Dermis blood vessel endothelial cell (primary cell): ENCODE measurements around the gene CASP12. TPM values are rescaled to one million over a fixed set of nuclear protein-coding genes. Genes with fewer than 3 reads are reported as not detected.

Source experiments
- DNase-seq: peaks from one replicate; pipeline ENCODE4 v3.0.0; 2010
- total RNA-seq: library from RNA; depleted of rRNA; stranded (reverse); fragments of >200 nt; gene quantifications from 2 replicates; pipeline ENCODE4 v1.2.3, GENCODE V29; 2014

CASP12 gene
- total RNA-seq, 1 donor from 2014 or later, result 11.1 TPM

GRCh38 chr11:104891135-104891534 is 7.1 kb downstream of the CASP12 start:
- peak; percentile 71 for DNase-seq

GRCh38 chr11:104883342-104883741 is 14.9 kb downstream of the CASP12 start:
- no peak for DNase-seq

- no peak for DNase-seq
Observed at GRCh38 chr11:104881117-104881794, 17.0 kb downstream of the CASP12 start.

GRCh38 chr11:104879514-104880190 is 18.6 kb downstream of the CASP12 start:
- DNase-seq, result no peak

- DNase-seq, result no peak
Observed at GRCh38 chr11:104876861-104877431, 21.3 kb downstream of the CASP12 start.

- no peak for DNase-seq
Observed at GRCh38 chr11:104876324-104876723, 21.9 kb downstream of the CASP12 start.

- DNase-seq, result no peak
Observed at GRCh38 chr11:104873252-104873651, 25.0 kb downstream of the CASP12 start.

GRCh38 chr11:104872393-104872792 is 25.9 kb downstream of the CASP12 start:
- no peak for DNase-seq

GRCh38 chr11:104870910-104871309 is 27.4 kb downstream of the CASP12 start:
- DNase-seq, result no peak

GRCh38 chr11:104866815-104867214 is 31.4 kb downstream of the CASP12 start:
- no peak for DNase-seq

GRCh38 chr11:104858882-104859775 is 39.1 kb downstream of the CASP12 start:
- no peak for DNase-seq

GRCh38 chr11:104856607-104857006 is 41.7 kb downstream of the CASP12 start:
- DNase-seq, result no peak

GRCh38 chr11:104855965-104856364 is 42.3 kb downstream of the CASP12 start:
- DNase-seq, result no peak

GRCh38 chr11:104853276-104853675 is 45.0 kb downstream of the CASP12 start:
- DNase-seq, result no peak

- no peak for DNase-seq
Observed at GRCh38 chr11:104852811-104853210, 45.4 kb downstream of the CASP12 start.

GRCh38 chr11:104846216-104846615 is 52.0 kb downstream of the CASP12 start:
- DNase-seq, result no peak

GRCh38 chr11:104844451-104844850 is 53.8 kb downstream of the CASP12 start:
- DNase-seq, result no peak

GRCh38 chr11:104843150-104843836 is 55.0 kb downstream of the CASP12 start:
- DNase-seq, result no peak

- DNase-seq, result no peak
Observed at GRCh38 chr11:104841973-104842525, 56.2 kb downstream of the CASP12 start.

GRCh38 chr11:104841185-104841584 is 57.1 kb downstream of the CASP12 start:
- DNase-seq, result peak; percentile 14

GRCh38 chr11:104837969-104838639 is 60.2 kb downstream of the CASP12 start:
- DNase-seq, result no peak
